ENCODE data around the gene STK32B. TPM values are rescaled to one million over a fixed set of nuclear protein-coding genes. Genes with fewer than 3 reads are reported as not detected.

STK32B gene
- total and polyA plus RNA-seq, 9 of the 15 experiments (the other 6 are each of a cell fraction or from before 2014, with no cell fraction given): 0.03 to 0.20 (median 0.07) TPM; not detected in 2

DNA sequence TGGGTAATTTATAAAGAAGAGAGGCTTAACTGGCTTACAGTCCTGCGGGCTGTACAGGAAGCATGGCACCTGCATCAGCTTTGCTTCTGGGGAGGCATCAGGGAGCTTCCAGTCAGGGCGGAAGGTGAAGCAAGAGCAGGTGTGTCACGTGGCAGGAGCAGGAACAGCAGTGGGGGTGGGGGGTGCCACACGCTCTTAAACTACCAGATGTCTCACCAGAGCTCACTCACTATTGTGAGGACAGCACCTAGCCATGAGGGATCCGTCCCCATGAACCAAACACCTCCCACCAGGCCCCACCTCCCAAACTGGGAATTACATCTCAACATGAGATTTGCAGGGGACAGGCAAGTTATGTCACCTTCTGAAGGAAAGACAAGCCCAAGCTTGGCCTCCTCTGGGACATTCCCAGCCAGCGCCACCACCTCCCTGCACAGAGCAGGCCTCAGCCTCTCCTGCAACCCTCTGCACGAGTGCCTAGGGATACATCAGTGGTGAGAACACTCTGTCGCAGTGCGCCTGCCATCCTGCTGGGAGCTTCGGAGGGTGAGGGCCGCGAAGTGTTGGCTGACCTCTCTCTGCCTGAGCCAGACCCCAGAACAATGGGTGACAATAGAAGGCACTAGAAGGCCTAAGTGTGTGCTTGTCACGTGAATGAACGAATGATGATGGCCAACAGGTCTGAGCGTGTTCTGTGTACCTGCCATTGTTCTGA is 412.8 kb downstream of the STK32B start:
- POLR2A ChIA-PET: no interaction called here
- BruUV-seq (replicated peaks): no TSS peak
- TF ChIP-seq, protein P1, sequence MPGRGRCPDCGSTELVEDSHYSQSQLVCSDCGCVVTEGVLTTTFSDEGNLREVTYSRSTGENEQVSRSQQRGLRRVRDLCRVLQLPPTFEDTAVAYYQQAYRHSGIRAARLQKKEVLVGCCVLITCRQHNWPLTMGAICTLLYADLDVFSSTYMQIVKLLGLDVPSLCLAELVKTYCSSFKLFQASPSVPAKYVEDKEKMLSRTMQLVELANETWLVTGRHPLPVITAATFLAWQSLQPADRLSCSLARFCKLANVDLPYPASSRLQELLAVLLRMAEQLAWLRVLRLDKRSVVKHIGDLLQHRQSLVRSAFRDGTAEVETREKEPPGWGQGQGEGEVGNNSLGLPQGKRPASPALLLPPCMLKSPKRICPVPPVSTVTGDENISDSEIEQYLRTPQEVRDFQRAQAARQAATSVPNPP (IDR thresholded peaks at IDR 0.05; ENCODE audit: borderline replicate concordance, insufficient read depth, insufficient read length): no peak
- TF ChIP-seq CAMTA2 (CRISPR knock-in tag; conservative IDR thresholded peaks at IDR 0.05) (no peak), ZNF778 (CRISPR knock-in tag; IDR thresholded peaks at IDR 0.05) (no peak), DACH1 (IDR thresholded peaks at IDR 0.05; ENCODE audit: partially characterized antibody) (no peak), NR2C2 (CRISPR knock-in tag; IDR thresholded peaks at IDR 0.05) (no peak), NR2C2 (tag; IDR thresholded peaks at IDR 0.05) (no peak), CBFB (CRISPR knock-in tag; IDR thresholded peaks at IDR 0.05) (no peak), SRSF3 (IDR thresholded peaks at IDR 0.05; ENCODE audit: insufficient read depth, low read length) (no peak)
- TF ChIP-seq, protein P2, sequence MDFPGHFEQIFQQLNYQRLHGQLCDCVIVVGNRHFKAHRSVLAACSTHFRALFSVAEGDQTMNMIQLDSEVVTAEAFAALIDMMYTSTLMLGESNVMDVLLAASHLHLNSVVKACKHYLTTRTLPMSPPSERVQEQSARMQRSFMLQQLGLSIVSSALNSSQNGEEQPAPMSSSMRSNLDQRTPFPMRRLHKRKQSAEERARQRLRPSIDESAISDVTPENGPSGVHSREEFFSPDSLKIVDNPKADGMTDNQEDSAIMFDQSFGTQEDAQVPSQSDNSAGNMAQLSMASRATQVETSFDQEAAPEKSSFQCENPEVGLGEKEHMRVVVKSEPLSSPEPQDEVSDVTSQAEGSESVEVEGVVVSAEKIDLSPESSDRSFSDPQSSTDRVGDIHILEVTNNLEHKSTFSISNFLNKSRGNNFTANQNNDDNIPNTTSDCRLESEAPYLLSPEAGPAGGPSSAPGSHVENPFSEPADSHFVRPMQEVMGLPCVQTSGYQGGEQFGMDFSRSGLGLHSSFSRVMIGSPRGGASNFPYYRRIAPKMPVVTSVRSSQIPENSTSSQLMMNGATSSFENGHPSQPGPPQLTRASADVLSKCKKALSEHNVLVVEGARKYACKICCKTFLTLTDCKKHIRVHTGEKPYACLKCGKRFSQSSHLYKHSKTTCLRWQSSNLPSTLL (IDR thresholded peaks at IDR 0.05): no peak
- H3K27me3 ChIP-seq (ENCODE audit: control insufficient read depth in 2 of 2, insufficient read depth in 2 of 2, low read length in 2 of 2): peaks cover 0 to 43% of the 10 kb centered on the region in 2 experiments; a peak in 2 of 5 replicates
- no peaks in the 10 kb centered on the region for H3K9me3 ChIP-seq (replicated peaks; ENCODE audit: control insufficient read depth, insufficient read depth, low read depth, low read length)
- H4K20me1 ChIP-seq (replicated peaks; ENCODE audit: control insufficient read depth, insufficient read depth, low read length): peaks cover 9% of the 10 kb centered on the region
- H3K9ac ChIP-seq (ENCODE audit: insufficient read depth in 1 of 2, low read depth in 2 of 2, low read length in 2 of 2): no peak overlapping the region
- no peak overlapping the region for H3K4me3 ChIP-seq
- H3K27ac ChIP-seq (ENCODE audit: extremely low read depth, low read depth, low read length): no peak overlapping the region
- H3K4me2 ChIP-seq (ENCODE audit: insufficient read depth, low read length): no peak overlapping the region
- no peaks in the 10 kb centered on the region for H3K4me1 ChIP-seq (replicated peaks in 1 of 2; ENCODE audit: control insufficient read depth in 2 of 2, insufficient read depth in 2 of 2, low read length in 2 of 2)
- CTCF ChIA-PET (ENCODE audit: low intra/inter-chr PET ratio): no interaction called here
- intact Hi-C loops (cut with micrococcal nuclease) (no loop called here), in situ Hi-C loops (cut with MboI) (no loop called here)
- H3K36me3 ChIP-seq (ENCODE audit: control insufficient read depth, insufficient read depth, low read length): no peaks in the 10 kb centered on the region
- ATAC-seq (no peak), FAIRE-seq (no peak), DNase-seq (ENCODE audit: extremely low read depth in 1 of 4, low spot score in 3 of 4) (no peak)
- H3K79me2 ChIP-seq (ENCODE audit: control insufficient read depth, insufficient read depth, low read length): no peaks in the 10 kb centered on the region
- under 1% methylated on average over 15 of the region's 15 CpGs for WGBS (ENCODE audit: insufficient coverage, low coverage, missing lambda C conversion rate)
- H3K9me1 ChIP-seq (ENCODE audit: control insufficient read depth, insufficient read depth, low read length): no peaks in the 10 kb centered on the region
- H2AFZ ChIP-seq (ENCODE audit: low read depth, low read length): no peak overlapping the region
